Breast epithelium (tissue), 4 donors: ENCODE measurements around the gene SMARCAL1. TPM values are rescaled to one million over a fixed set of nuclear protein-coding genes. Genes with fewer than 3 reads are reported as not detected.

Source experiments
- DNase-seq, 2 donors: peaks; one replicate each; pipeline ENCODE4 v3.0.0-alpha.2; 2019; ENCODE audit warnings: low spot score in 2 of 2
- H3K27ac ChIP-seq, 2 donors: fragments of 200-600 bp; sonication (generic) in 1 of 2; one replicate each; pipeline ENCODE4 v1.5.1; 2016 to 2019; ENCODE audit warnings: mild to moderate bottlenecking in 1 of 2
- H3K27me3 ChIP-seq, 2 donors: fragments of 200-600 bp; sonication (generic) in 1 of 2; one replicate each; pipeline versions ENCODE4 v1.5.1 to v1.6.0; 2017 to 2019; ENCODE audit warnings: control low read depth in 1 of 2, mild to moderate bottlenecking in 1 of 2
- H3K36me3 ChIP-seq: fragments of 200-600 bp; one replicate; pipeline ENCODE4 v1.5.1; 2019
- H3K4me1 ChIP-seq, 2 donors: fragments of 200-600 bp; sonication (generic); one replicate each; pipeline ENCODE4 v1.5.1; 2016 to 2019; ENCODE audit warnings: control low read depth in 1 of 2
- H3K4me3 ChIP-seq, 3 donors: fragments of 200-600 bp; sonication (generic); 1 replicate in 2 of 3; 2 replicates in 1 of 3; pipeline ENCODE4 v1.5.1; 2016 to 2019; ENCODE audit warnings: mild to moderate bottlenecking in 3 of 3, moderate library complexity in 2 of 3
- H3K9me3 ChIP-seq, 2 donors: fragments of 200-600 bp; sonication (generic) in 1 of 2; one replicate each; pipeline ENCODE4 v1.5.1; 2016 to 2019; ENCODE audit warnings: control low read depth in 1 of 2
- POLR2A ChIP-seq: fragments of 450-650 bp; IDR thresholded peaks from one replicate; pipeline ENCODE4 v1.6.1; 2016; ENCODE audit warnings: antibody characterized with exemption, mild to moderate bottlenecking, moderate library complexity
- POLR2AphosphoS5 ChIP-seq, 3 donors: sonication (generic); formaldehyde crosslinking; IDR thresholded peaks; one replicate each; pipeline ENCODE4 v1.6.1; 2017; ENCODE audit warnings: antibody characterized with exemption in 3 of 3
- intact Hi-C: fragments of 100-400 bp; cut with DNase I; formaldehyde crosslinking; loops from one replicate; pipeline ENCODE4 v1.15.1; 2023; ENCODE audit warnings: low total_unique reads
- total RNA-seq, 3 donors: library from RNA; depleted of rRNA; stranded (reverse); fragments of >200 nt; gene quantifications; one replicate each; pipeline ENCODE4 v1.1.0, GENCODE V29; 2016
- TF ChIP-seq, protein P1 (sequence below), 3 donors: fragments of 450-650 bp; IDR thresholded peaks; one replicate each; pipeline ENCODE4 v1.5.1; 2016 to 2017; ENCODE audit warnings: antibody characterized with exemption in 3 of 3, mild to moderate bottlenecking in 3 of 3, moderate library complexity in 3 of 3

The SMARCAL1 gene
- total RNA-seq, 3 donors from 2014 or later = 12.0 to 28.1 (median 20.6) TPM

- no peak for TF ChIP-seq POLR2A
- TF ChIP-seq, protein P1, sequence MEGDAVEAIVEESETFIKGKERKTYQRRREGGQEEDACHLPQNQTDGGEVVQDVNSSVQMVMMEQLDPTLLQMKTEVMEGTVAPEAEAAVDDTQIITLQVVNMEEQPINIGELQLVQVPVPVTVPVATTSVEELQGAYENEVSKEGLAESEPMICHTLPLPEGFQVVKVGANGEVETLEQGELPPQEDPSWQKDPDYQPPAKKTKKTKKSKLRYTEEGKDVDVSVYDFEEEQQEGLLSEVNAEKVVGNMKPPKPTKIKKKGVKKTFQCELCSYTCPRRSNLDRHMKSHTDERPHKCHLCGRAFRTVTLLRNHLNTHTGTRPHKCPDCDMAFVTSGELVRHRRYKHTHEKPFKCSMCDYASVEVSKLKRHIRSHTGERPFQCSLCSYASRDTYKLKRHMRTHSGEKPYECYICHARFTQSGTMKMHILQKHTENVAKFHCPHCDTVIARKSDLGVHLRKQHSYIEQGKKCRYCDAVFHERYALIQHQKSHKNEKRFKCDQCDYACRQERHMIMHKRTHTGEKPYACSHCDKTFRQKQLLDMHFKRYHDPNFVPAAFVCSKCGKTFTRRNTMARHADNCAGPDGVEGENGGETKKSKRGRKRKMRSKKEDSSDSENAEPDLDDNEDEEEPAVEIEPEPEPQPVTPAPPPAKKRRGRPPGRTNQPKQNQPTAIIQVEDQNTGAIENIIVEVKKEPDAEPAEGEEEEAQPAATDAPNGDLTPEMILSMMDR (IDR thresholded peaks at IDR 0.05) = no peak
- no peak for TF ChIP-seq POLR2AphosphoS5 (IDR thresholded peaks at IDR 0.05)
- Histone ChIP-seq H3K4me1 (no peaks in the 10 kb centered on the region), H3K27me3 (no peaks in the 10 kb centered on the region), H3K4me3 (no peak overlapping the region), H3K9me3 (no peaks in the 10 kb centered on the region), H3K27ac (no peak overlapping the region), H3K36me3 (no peaks in the 10 kb centered on the region)
- intact Hi-C loops = no loop called here
- DNase-seq = no peak
Measured at GRCh38 chr2:216392945-216393840, 19.1 kb upstream of the SMARCAL1 start.

GRCh38 chr2:216394881-216395280 is 17.4 kb upstream of the SMARCAL1 start:
- Histone ChIP-seq H3K27me3 (no peaks in the 10 kb centered on the region), H3K27ac (no peak overlapping the region), H3K9me3 (no peaks in the 10 kb centered on the region), H3K36me3 (no peaks in the 10 kb centered on the region), H3K4me1 (no peaks in the 10 kb centered on the region), H3K4me3 (no peak overlapping the region)
- DNase-seq = no peak
- intact Hi-C loops = no loop called here
- no peak for TF ChIP-seq POLR2AphosphoS5 (IDR thresholded peaks at IDR 0.05)
- TF ChIP-seq, protein P1 (IDR thresholded peaks at IDR 0.05) = no peak
- no peak for TF ChIP-seq POLR2A

GRCh38 chr2:216399621-216400020 is 12.7 kb upstream of the SMARCAL1 start:
- Histone ChIP-seq H3K4me3 (no peak overlapping the region), H3K27me3 (no peaks in the 10 kb centered on the region), H3K27ac (no peak overlapping the region), H3K36me3 (no peaks in the 10 kb centered on the region), H3K4me1 (no peaks in the 10 kb centered on the region), H3K9me3 (no peaks in the 10 kb centered on the region)
- DNase-seq = no peak
- intact Hi-C loops = loop anchor here (10.0 kb wide), 1 partner anchor 1915 kb away; no protein-coding TSS in a partner anchor
- TF ChIP-seq, protein P1 (IDR thresholded peaks at IDR 0.05) = no peak
- TF ChIP-seq POLR2AphosphoS5 (IDR thresholded peaks at IDR 0.05) (no peak), POLR2A (no peak)

DNA sequence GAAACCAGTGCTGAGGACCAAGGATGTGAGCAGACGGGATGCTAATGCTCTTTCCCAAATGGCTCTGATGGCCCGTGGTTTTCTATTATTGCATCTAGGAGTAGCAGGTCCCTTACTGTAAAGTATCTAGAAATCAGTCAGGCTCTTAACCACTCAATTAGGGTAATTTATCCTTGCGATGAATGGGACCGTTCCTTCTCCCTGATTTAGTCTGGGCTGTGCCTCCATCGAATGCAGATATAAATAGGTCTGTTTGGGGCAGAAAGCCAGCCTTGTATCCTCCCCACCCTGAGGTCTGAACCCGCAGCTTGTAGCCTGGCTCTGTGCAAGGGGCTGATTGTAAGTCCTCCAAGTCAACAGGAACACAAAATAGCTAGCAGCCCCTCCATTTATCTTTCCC is 9.5 kb upstream of the SMARCAL1 start:
- H3K4me1 ChIP-seq = no peaks in the 10 kb centered on the region
- TF ChIP-seq POLR2AphosphoS5 (IDR thresholded peaks at IDR 0.05) = no peak

DNA sequence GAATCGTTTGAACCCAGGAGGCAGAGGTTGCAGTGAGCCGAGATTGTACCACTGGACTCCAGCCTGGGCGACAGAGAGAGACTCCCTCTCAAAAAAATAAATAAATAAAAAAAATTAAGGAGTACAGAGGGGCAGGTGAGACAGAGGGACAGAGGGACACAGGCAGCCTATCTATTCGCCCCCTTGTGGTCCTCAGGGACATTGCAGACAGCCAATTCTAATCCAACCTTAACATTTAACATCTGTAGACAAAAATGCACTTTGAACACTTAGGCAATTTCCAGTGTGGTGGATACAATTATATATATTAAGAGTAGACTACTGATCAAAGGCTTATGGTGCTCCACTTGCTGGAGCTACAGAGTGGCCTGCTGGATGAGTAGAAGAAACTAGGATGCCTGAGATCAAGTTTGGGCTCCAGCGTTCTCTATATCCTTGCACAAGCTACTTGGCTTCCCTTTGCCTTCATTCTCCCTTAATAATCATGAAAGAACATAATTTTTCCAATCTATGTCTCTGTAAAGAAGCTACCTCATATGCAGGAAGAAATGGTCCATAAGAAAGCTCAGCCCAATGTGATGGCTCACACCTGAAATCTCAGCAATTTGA is 8.2 kb upstream of the SMARCAL1 start:
- TF ChIP-seq POLR2AphosphoS5 (IDR thresholded peaks at IDR 0.05) = no peak
- no peak for TF ChIP-seq POLR2A
- TF ChIP-seq, protein P1 (IDR thresholded peaks at IDR 0.05) = peak; percentile 50 to 74 (median 57)
- DNase-seq = no peak
- intact Hi-C loops = loop anchor here (10.0 kb wide), 1 partner anchor 1911 kb away; no protein-coding TSS in a partner anchor

More for the DNA sequence above, 9.5 kb upstream of the SMARCAL1 start:
- intact Hi-C loops = loop anchor here (10.0 kb wide), 1 partner anchor 1912 kb away; no protein-coding TSS in a partner anchor
- no peaks in the 10 kb centered on the region for H3K36me3 ChIP-seq
- H3K4me3 ChIP-seq = no peak overlapping the region
- no peak overlapping the region for H3K27ac ChIP-seq
- no peak for DNase-seq
- no peaks in the 10 kb centered on the region for H3K27me3 ChIP-seq
- H3K9me3 ChIP-seq = no peaks in the 10 kb centered on the region

More for the DNA sequence above, 8.2 kb upstream of the SMARCAL1 start:
- H3K9me3 ChIP-seq = no peaks in the 10 kb centered on the region
- no peaks in the 10 kb centered on the region for H3K27me3 ChIP-seq
- H3K27ac ChIP-seq = no peak overlapping the region
- no peaks in the 10 kb centered on the region for H3K36me3 ChIP-seq
- no peak overlapping the region for H3K4me3 ChIP-seq
- no peaks in the 10 kb centered on the region for H3K4me1 ChIP-seq
